HG02840 (cell line): ENCODE measurements around the gene HSPA12A.

ENCODE experiments used
- ATAC-seq: cut with Tn5 transposase; IDR thresholded peaks from one replicate; pipeline ENCODE4 v1.9.1; 2021; ENCODE audit warnings: mild to moderate bottlenecking, moderate library complexity, moderate number of reproducible peaks; ENCODE audit not compliant: unreplicated experiment, low FRiP score

HSPA12A gene

DNA sequence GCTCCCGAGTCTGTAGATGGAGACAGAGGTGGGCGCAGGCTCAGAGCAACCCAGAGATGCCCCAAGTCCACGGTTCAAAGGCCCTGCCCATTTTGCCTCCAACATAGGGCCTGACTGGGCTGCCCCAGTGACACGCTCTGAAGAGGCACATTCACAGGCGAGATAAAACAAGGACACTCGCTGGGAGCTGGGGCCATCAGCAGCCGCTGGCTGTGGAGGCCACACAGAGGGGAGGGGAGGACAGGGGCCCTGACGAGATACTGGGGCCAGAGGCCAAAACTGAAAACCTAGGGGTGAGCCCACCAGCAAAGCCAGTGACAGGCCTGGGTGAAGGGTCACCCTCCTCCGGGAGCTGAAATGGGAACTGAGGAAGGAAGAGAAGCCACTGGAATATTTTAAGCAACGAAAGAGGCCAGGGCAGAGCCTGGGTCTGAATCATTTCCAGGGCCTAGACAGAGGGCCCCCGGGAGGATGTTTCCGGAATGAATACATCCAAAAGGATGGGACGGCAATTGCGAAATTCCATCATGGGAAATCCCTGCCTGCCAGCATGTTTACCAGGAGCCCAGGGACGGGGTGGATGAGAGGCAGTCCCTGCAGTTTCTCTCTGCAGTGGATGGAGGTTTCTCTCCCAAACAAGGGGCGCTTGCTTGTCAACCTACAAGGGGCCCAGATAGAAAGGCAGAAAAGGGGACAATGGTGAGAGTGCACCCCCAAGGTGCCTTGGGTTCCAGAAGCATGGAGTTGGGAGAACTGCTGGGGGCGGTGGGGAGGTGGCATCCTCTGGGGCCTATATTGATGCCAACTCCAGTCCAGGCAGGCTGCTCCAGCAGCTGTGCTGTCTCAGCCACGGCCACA, 29.0 kb upstream of the HSPA12A start:
- ATAC-seq, result no peak

DNA sequence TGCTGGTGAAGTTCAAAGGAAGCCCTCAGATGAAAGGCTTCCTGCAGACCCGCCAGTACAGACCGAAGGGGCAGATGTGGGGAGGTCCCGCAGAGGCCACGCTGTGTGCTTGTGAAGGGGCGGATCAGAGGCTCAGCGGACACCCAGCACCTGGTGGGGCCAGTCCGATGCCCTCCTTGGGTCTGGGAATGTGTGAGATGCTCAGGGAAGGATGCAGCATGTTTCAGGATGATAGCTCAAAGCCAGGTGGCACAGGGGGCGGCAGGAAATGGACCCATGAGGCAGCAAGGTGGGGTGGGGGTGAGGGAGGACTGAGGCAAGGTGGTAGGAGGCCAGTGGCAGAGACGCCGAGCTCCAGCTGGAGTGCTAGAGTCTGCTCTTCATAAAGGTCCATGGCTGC, 27.9 kb upstream of the HSPA12A start:
- ATAC-seq, result no peak

DNA sequence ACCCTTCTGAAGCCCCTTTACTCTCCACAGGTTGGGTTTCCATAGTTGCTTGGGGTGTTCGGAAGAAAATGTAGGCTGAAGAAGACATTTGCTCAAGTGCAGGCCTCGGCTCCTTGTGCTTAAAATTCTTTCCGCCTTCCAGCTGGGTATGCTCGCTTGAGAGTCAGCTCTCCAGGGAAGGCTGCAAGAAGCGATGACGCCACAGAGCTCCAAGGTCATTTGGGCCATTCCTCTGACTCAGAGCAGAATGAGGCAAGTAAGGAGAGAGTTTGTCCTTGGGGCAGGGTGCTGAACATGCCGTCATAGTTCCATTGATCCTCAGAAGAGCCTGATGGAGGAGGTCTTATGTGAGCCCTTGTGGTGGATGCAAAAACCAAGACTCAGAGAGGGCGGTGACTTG, 27.4 kb upstream of the HSPA12A start:
- ATAC-seq, result no peak

DNA sequence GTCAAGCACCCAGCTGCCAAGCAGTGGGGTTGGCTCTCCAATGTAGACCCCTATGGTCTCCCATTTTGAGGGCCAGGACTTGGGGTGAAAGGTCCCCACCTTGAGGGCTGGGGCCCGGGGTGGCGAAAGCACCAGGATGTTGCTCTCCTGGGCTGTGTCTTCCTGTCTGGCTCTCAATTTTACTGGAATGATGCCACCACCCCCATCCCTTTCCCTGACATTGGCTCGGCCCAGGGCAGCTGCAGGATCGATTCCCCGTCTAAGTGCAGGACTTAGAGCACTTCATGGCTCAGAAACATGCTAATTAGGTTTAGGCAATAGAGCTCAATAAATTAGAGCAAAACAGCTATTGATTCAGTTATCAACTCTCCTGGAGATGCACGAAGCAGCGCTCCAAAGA, 27.0 kb upstream of the HSPA12A start:
- ATAC-seq, result no peak

DNA sequence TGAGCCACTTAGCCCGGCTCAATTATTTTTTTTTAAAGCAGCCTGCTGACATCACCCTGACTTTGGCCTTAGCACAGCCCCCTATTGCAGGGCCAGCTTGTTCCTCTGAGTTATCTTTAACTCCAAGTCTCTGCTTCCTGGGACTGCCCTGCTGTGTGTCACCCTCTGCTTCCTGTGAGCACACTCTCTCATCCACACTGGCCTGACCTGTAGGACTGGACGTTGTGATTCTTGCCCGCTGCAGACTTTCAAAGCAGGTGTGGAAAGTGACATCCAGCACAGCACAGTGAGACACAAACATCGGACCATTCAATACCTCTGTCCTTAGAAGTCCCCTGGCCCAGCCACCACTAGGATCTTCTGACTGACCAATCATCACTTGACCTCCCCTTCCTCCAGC, 26.4 kb upstream of the HSPA12A start:
- ATAC-seq, result no peak

DNA sequence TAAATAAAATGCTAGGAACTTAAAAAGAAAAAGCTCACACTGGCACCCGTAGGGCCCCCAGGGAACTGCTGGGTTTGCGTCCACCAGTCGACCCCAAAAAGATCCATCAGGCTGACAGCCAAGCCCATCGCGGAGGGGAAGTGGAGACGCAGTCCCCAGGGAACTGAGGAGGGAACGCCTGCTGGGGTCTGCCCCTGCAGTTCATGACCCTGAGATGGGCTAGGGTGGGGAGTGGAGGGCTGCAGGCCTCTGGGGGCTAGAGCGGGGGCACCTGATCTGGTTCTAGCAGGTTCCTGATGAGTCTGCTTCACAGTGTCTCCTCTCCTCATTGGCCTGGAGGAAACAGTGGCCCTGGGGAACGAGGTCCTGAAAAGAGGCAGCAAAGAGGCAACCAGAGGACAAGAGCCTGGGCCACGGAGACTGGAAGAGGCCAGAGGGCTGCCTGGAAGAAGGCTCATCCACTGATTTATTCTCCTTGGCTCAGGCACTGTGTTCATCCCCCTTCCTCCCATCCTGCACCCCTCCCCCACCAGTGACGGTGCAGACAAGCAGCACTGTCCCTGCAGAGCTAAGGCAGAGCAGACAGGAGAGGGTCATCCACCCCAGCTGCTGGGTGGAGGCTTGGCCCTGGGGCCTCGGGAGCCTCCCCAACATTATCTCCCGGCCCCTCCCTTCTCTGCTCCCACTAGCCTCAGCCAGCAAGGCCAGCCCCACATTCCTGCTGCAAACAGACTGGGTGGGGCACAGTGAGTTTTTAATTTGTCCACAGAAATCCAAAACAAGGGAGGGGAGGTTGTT, 24.7 kb upstream of the HSPA12A start:
- no peak for ATAC-seq

DNA sequence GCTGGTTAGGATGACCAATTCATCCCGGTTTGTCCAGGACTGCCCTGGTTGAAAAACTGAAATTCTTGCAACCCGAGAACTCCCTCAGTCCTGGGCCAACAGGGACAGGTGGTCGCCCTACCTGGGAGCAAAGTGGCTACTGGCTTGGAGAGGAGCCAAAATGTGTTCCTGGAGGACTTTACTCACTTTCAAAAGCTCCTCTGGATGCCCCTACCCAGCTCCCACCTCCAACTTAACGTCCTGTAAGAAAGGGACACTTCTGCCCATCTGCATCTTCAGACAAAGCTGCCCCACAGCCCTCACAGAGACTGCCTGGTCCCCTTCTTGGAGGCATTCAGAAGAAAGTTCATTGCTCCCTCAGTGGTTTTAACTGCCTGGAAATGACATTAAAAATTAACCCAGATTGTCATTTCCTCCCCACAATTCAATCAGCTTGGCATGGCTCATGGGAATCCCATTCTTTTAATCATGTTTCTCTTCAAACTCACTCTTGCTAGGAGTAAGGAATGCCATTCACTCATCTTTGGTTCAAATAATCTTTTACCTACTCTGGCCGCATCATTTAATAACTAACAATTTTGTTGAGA, 24.0 kb upstream of the HSPA12A start:
- ATAC-seq, result no peak

DNA sequence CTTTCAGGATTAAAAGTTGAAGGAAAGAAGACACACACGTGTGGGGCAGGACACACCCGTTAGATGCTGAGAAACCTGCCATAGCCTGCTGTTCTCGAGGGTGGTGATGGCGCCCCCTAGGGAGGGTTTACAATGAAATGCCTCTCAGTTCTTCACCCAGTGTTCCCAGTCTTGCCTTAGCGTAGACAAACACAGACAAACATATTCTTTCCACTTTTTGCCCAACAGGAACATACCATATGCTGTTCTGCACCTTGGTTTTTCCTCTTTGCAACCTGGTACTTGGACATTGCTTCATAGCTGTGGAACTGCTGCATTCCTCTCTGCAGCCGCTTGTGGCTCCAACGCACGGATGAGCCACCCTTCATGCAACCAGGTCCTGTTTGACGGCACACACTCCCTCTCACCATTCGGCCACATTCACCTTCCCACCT, 23.3 kb upstream of the HSPA12A start:
- ATAC-seq, result no peak

DNA sequence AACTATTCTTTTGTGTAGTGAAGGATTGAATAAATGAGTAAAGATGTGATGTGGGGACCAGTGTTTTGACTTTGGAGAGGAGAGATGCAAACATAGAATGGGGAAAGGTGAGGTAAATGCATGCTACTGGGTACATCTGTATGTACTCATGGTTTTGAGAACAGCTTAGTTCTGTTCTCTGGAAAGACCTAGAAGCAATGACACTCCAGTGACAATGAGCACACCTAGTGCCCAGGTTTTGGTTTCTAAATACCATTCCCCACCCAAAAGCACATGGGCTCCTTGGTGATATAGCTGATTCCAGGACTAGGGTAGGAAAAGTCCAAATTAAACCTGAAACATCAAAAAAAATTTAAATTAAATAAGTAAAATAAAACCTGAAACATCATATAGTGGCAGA, 22.6 kb upstream of the HSPA12A start:
- no peak for ATAC-seq

DNA sequence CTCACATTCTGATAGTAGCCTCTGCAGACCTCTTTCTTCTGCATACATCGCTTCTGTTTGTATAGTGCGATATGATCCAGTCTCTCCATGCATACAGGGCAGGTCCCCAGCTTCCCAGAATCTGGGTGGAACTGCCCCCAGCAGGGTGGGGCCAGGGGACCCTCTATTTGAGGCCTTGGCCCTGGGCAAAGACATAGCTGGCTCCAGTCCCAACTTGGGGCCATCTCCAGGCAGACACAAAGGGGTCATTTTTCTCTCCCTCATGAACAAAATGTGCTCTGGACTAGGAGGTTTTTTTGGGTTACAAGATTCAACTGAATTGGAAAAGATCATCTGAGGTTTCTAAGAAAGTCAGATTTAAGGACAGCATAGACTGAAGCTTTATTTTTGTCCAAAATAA, 21.1 kb upstream of the HSPA12A start:
- ATAC-seq, result no peak

DNA sequence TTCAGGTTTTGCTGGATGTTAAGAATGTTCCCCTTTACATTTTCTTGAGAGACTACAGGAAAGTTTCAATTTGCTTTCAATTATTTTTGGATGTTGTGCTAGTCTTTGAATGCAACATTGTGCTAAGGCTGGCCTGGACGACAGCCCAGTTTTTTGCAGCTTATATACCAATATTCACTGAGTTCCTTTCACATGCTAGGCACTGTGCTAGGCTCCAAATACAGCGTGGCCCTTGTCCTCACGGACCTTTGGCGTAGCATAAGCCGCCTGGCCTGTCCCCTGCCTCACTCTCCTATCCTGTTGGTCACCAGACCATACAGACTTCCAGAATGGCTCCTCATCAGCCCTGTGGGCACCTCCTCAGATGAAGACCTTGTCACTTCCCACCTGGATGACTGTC, 19.5 kb upstream of the HSPA12A start:
- no peak for ATAC-seq

DNA sequence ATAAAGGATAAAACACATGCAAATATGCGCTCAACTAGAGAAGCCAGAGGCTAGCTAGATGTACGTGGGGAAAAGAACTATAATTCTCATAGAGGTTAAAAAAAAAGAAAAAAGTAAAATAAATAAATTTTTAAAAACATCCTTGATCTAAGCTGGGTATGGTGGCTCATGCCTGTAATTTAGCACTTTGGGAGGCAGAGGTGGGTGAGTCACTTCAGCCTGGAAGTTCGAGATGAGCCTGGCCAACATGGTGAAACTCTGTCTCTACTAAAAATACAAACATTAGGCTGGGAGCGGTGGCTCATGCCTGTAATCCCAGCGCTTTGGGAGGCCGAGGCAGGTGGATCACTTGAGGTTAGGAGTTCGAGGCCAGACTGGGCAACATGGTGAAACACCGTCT, 18.6 kb upstream of the HSPA12A start:
- no peak for ATAC-seq

DNA sequence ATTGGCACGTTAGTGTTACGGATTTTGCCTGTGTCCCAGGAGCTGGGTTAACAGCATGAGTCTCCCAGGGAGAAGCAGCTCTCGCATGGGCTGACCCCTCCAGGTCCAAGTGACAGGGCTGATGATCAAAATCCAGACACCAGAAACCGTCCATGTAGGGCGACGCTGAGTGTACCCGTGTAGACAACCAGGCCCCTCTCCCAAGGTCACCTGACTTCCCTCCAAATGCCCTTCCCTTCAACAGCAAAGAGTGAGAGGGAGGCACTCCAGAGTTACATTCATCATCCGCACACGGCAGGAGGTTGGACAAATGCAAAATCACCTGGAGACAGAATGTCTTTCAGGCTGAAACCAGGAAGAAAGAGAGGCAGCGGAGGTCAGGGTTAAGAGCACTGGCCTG, 14.9 kb upstream of the HSPA12A start:
- no peak for ATAC-seq

DNA sequence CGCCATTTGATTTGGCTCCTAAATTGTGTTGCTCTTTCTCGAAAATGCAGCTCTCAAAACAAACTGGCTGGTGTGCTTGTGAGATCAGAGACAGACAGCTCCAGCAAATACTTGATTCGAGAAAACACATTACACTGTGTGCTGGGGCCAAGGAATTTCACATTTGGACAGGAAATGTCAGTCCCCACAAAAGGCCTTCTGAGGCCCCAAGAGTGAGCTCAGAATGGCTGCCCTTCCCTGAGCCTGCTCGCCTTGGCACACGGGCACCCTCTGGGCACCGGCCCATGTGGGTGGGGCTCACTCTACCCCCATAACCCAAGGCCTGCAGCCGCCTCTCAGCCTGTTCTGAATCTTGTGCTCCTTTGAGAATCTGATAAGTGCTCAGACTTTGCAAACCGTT, 13.9 kb upstream of the HSPA12A start:
- no peak for ATAC-seq

DNA sequence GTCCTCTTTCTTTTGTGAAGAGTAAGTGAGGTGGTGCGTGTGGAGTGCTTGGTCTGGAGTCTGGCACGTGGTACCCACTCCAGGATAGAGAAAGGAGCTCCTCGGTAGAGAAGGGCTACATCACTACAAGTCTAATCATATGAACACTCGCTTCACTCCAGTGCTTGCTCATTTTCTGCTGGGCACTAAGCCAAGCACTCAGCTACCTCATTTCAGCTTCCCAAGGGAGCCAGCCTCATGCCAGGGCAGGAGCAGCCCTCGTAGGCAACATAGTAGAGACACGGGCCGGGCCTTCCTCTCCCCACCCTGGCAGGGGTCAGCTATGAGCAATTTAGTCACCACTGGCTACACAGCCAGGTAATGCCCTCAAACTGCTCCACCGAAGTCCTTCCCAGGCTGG, 11.4 kb upstream of the HSPA12A start:
- ATAC-seq, result no peak

DNA sequence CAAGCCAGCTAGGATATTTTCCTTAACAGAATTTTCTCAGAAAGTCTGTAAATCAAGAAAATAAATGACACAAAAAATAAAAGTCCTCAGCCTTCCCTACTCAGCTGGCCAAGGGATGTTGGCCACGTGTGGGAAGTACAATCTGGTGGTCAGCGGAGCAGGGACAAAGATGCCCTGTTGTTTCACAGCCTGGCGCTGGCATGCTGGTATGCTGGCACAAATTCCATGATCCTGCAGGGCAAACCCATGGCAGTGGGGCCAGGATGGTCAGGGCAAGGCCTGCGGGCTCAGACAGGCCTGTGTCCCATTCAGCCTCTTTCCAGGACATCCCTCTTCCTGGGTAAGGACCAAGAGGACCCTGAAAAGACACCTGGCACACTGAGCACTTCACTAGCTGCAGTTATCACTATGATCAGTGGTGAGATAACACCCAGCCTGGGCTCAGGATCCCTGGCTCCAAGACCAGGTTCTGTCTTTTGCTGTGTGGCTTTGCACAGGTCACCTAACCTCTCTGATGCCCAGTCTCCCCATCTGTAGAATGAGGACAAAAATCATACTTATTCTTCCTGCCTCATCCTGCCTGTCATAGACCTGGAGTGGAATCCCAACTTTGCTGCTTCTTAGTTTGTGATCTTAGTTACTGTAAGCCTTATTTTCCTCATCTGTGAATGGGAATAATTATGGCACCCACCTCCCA, 10.8 kb upstream of the HSPA12A start:
- no peak for ATAC-seq

DNA sequence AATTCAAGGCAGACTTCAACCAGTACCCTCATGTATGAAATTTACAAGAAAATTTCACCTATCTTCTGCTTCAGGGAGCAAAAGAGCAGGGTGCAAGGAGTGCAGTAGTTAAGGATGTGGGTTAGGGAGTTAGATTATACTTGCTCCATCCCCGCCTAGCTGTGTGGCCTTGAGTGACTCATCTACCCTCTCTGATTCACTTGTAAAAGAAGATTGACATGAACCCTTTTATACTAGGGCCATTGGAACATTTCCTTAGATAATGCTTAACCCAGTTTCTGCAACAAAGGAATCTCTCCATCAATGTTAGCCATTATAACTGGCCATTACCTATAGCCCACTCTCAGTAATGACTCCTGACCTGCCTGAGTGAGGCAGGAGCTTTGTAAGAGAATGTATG, 10.2 kb upstream of the HSPA12A start:
- no peak for ATAC-seq

DNA sequence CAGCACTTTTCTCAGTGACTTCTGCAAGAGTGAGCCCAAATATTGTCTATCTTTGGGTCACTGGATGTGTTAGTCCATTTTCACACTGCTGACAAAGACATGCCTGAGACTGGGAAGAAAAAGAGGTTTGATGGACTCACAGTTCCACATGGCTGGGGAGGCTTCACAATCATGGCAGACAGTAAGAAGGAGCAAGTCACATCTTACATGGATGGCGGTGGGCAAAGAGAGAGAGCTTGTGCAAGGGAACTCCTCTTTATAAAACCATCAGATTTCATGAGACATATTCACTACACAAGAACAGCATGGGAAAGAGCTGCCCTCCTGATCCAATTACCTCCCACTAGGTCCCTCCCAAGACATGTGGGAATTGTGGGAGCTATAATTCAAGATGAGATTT, 6.1 kb upstream of the HSPA12A start:
- ATAC-seq, result no peak

DNA sequence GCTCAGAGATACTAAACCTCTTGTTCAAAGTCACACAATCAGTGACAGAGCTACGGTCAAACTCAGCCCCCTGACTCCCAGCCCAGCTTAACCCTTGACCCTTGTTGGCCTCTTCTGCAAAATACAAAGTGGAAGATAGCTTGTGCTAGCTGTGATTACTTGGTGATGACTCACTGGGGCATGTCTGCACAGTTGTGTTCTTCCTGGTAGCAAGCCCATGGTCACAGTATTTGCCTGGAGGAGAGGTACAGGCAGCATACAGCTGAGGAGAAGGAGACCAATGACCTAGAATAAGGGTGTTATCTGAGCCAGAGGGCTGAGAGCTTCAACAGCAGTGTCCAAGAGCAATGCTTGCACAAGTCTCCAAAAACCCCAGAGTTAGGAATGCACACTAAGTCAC, 5.7 kb upstream of the HSPA12A start:
- no peak for ATAC-seq

DNA sequence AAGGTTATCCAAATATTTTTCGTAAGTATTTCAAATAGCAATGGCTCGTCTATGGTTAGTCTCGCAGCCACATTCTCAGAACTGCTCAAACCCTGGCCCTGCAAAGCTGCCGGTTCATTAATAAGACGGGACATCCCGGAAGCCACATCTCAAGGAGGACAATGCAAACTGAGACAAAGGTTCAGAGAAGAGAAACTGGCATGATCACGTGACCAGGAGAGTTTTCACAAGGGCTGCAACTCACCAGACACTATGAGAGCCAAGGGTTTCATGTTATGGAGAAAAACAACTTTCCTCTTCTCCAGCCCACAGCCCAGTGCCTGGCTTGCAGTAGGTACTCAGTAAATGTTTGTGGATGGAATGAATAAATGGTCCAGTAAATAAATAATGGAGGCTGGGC, 5.0 kb upstream of the HSPA12A start:
- no peak for ATAC-seq

DNA sequence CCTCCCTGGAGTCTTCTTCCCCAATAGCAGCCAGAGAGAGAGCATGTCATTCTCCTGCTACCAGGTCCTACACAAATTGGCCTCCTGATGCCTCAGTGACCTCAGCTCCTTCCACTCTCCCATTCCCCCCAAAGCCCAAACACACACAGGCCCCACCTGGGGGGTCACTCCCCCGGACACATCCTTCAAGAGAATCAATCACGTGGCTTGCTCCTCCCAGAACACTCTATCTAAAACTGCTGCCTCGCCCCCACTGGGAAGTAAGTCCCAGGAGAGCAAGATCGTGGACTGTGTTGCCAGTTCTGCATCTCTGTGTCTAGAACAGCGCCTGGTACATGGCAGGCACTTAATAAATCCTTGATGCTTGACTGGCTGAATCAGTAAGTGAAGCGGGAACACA, 2.5 kb upstream of the HSPA12A start:
- no peak for ATAC-seq
